ENCODE results near the gene RAD51AP1. TPM values are rescaled to one million over a fixed set of nuclear protein-coding genes. Genes with fewer than 3 reads are reported as not detected.

The RAD51AP1 gene
- total and polyA plus RNA-seq, 2 donors from 2014 or later: 0.52 to 2.9 TPM

GRCh38 chr12:4496145-4496838 is 42.4 kb upstream of the RAD51AP1 start:
- FAIRE-seq (no peak), DNase-seq (no peak)
- no peak for TF ChIP-seq CTCF (IDR thresholded peaks at IDR 0.05; ENCODE audit: borderline replicate concordance, extremely low read depth, insufficient read depth)
- no peaks in the 10 kb centered on the region for H3K4me1 ChIP-seq (ENCODE audit: control insufficient read depth in 2 of 3, insufficient read depth in 2 of 3, low read depth in 1 of 3, low read length in 3 of 3)
- peaks cover 2 to 26% (median 10%) of the 10 kb centered on the region in 3 donors for H3K36me3 ChIP-seq (ENCODE audit: control insufficient read depth in 2 of 3, insufficient read depth in 3 of 3, low read length in 3 of 3)
- H3K27me3 ChIP-seq (ENCODE audit: control insufficient read depth, insufficient read depth, low read length): no peaks in the 10 kb centered on the region
- no peak overlapping the region for H3K27ac ChIP-seq (ENCODE audit: low read depth in 2 of 2, low read length in 2 of 2)
- H3K9ac ChIP-seq (ENCODE audit: low read length in 3 of 3): no peak overlapping the region
- no peaks in the 10 kb centered on the region for H3K9me3 ChIP-seq (ENCODE audit: control insufficient read depth in 2 of 3, insufficient read depth in 1 of 3, low read length in 3 of 3)
- intact Hi-C loops (cut with DNase I): loop anchor here (10.0 kb wide), 1 partner anchor 531 kb away; no protein-coding TSS in a partner anchor
- H3K4me3 ChIP-seq (ENCODE audit: low read length in 3 of 3): no peak overlapping the region

GRCh38 chr12:4499186-4499585 is 39.5 kb upstream of the RAD51AP1 start:
- H3K36me3 ChIP-seq (ENCODE audit: control insufficient read depth in 2 of 3, insufficient read depth in 3 of 3, low read length in 3 of 3): peaks cover 6 to 38% (median 20%) of the 10 kb centered on the region in 3 donors
- H3K9me3 ChIP-seq (ENCODE audit: control insufficient read depth in 2 of 3, insufficient read depth in 1 of 3, low read length in 3 of 3): no peaks in the 10 kb centered on the region
- no peak for TF ChIP-seq CTCF (IDR thresholded peaks at IDR 0.05; ENCODE audit: borderline replicate concordance, extremely low read depth, insufficient read depth)
- H3K4me3 ChIP-seq (ENCODE audit: low read length in 3 of 3): no peak overlapping the region
- no peaks in the 10 kb centered on the region for H3K4me1 ChIP-seq (ENCODE audit: control insufficient read depth in 2 of 3, insufficient read depth in 2 of 3, low read depth in 1 of 3, low read length in 3 of 3)
- H3K27ac ChIP-seq (ENCODE audit: low read depth in 2 of 2, low read length in 2 of 2): no peak overlapping the region
- intact Hi-C loops (cut with DNase I): loop anchor here (10.0 kb wide), 1 partner anchor 534 kb away; no protein-coding TSS in a partner anchor
- FAIRE-seq (no peak), DNase-seq (no peak)
- H3K9ac ChIP-seq (ENCODE audit: low read length in 3 of 3): no peak overlapping the region
- no peaks in the 10 kb centered on the region for H3K27me3 ChIP-seq (ENCODE audit: control insufficient read depth, insufficient read depth, low read length)

- no peak overlapping the region for H3K9ac ChIP-seq (ENCODE audit: low read length in 3 of 3)
- FAIRE-seq: no peak
- peaks cover 4 to 16% (median 12%) of the 10 kb centered on the region in 3 donors for H3K36me3 ChIP-seq (ENCODE audit: control insufficient read depth in 2 of 3, insufficient read depth in 3 of 3, low read length in 3 of 3)
- no peak for DNase-seq
- H3K27me3 ChIP-seq (ENCODE audit: control insufficient read depth, insufficient read depth, low read length): no peaks in the 10 kb centered on the region
- no peak for TF ChIP-seq CTCF (IDR thresholded peaks at IDR 0.05; ENCODE audit: borderline replicate concordance, extremely low read depth, insufficient read depth)
- H3K4me1 ChIP-seq (ENCODE audit: control insufficient read depth in 2 of 3, insufficient read depth in 2 of 3, low read depth in 1 of 3, low read length in 3 of 3): no peaks in the 10 kb centered on the region
- H3K4me3 ChIP-seq (ENCODE audit: low read length in 3 of 3): no peak overlapping the region
- H3K27ac ChIP-seq (ENCODE audit: low read depth in 2 of 2, low read length in 2 of 2): no peak overlapping the region
- intact Hi-C loops (cut with DNase I): no loop called here
- no peaks in the 10 kb centered on the region for H3K9me3 ChIP-seq (ENCODE audit: control insufficient read depth in 2 of 3, insufficient read depth in 1 of 3, low read length in 3 of 3)
Observed at GRCh38 chr12:4505376-4505986, 33.2 kb upstream of the RAD51AP1 start.

Data from kidney (tissue), 14 donors.